OCI-LY3 (cell line): ENCODE results near the gene SPECC1L.

Experiments
- H2AFZ ChIP-seq: fragments of 200-600, 300-600 bp; shearing (Covaris generic); 2 replicates; pipeline ENCODE4 v1.6.0; 2014; ENCODE audit warnings: antibody characterized with exemption, low read depth, low read length
- H3K27ac ChIP-seq: fragments of 200-600, 300-600 bp; sonication (generic); 2 replicates; pipeline ENCODE4 v1.5.1; 2014; ENCODE audit warnings: mild to moderate bottlenecking, low read length, moderate library complexity, mixed read lengths
- H3K27me3 ChIP-seq: fragments of 200-600, 300-600 bp; sonication (generic); 2 replicates; pipeline ENCODE4 v1.6.1; 2014; ENCODE audit warnings: low read depth, low read length, mixed read lengths
- H3K36me3 ChIP-seq: fragments of 200-600, 300-600 bp; sonication (generic); replicated peaks from 2 replicates; pipeline ENCODE3; 2014; ENCODE audit warnings: low read depth, low read length, mixed read lengths
- H3K4me1 ChIP-seq: fragments of 300-600, 200-600 bp; sonication (generic); 2 replicates; pipeline ENCODE4 v1.6.1; 2014; ENCODE audit warnings: low read length, mixed read lengths
- H3K4me2 ChIP-seq: fragments of 200-600, 300-600 bp; sonication (generic); 2 replicates; pipeline ENCODE4 v1.6.1; 2014; ENCODE audit warnings: low read length, mixed read lengths
- H3K4me3 ChIP-seq: fragments of 300-600, 200-600 bp; sonication (generic); 2 replicates; pipeline ENCODE4 v1.5.1; 2014; ENCODE audit warnings: antibody characterized with exemption, mild to moderate bottlenecking, low read length, moderate library complexity
- H3K79me2 ChIP-seq: fragments of 300-600, 200-600 bp; shearing (Covaris generic); 2 replicates; pipeline ENCODE4 v1.6.1; 2014; ENCODE audit warnings: mild to moderate bottlenecking, low read length, mixed read lengths
- H3K9ac ChIP-seq: fragments of 300-600, 200-600 bp; shearing (Covaris generic); 2 replicates; pipeline ENCODE4 v1.6.0; 2014; ENCODE audit warnings: mild to moderate bottlenecking, low read length, moderate library complexity
- H3K9me3 ChIP-seq: fragments of 200-600, 300-600 bp; shearing (Covaris generic); 2 replicates; pipeline ENCODE4 v1.6.1; 2014; ENCODE audit warnings: low read length, mixed read lengths; ENCODE audit not compliant: insufficient read depth
- H4K20me1 ChIP-seq: fragments of 200-600, 300-600 bp; sonication (generic); 2 replicates; pipeline ENCODE4 v1.6.1; 2016; ENCODE audit warnings: low read length, mixed read lengths; ENCODE audit not compliant: insufficient read depth
- CTCF ChIP-seq: fragments of 200-600, 300-600 bp; sonication (generic); IDR thresholded peaks from 2 replicates; pipeline ENCODE4 v1.5.1; 2014; ENCODE audit warnings: antibody characterized with exemption, low read length, low read depth
- EZH2phosphoT487 ChIP-seq: fragments of 200-600 bp; shearing (Covaris generic); IDR thresholded peaks from 2 replicates; pipeline ENCODE4 v1.6.1; 2018; ENCODE audit warnings: antibody characterized with exemption, mixed run types, low read depth

Gene SPECC1L

GRCh38 chr22:24335496-24335895, 64.9 kb downstream of the SPECC1L start:
- H3K27ac ChIP-seq, result no peak overlapping the region
- no peak overlapping the region for H3K4me2 ChIP-seq
- TF ChIP-seq EZH2phosphoT487 (no peak), CTCF (no peak)
- H3K9me3 ChIP-seq, result no peaks in the 10 kb centered on the region
- H3K4me1 ChIP-seq, result peaks cover 15% of the 10 kb centered on the region
- no peaks in the 10 kb centered on the region for H4K20me1 ChIP-seq
- H2AFZ ChIP-seq, result no peak overlapping the region
- H3K9ac ChIP-seq, result no peak overlapping the region
- H3K79me2 ChIP-seq, result 0 out of 2 replicates have a peak, but pooled peaks cover 3% of the 10 kb centered on the region
- no peaks in the 10 kb centered on the region for H3K27me3 ChIP-seq
- H3K36me3 ChIP-seq, result peaks cover 41% of the 10 kb centered on the region
- H3K4me3 ChIP-seq, result no peak overlapping the region

- H4K20me1 ChIP-seq, result no peaks in the 10 kb centered on the region
- TF ChIP-seq EZH2phosphoT487 (no peak), CTCF (no peak)
- no peaks in the 10 kb centered on the region for H3K4me1 ChIP-seq
- H3K4me3 ChIP-seq, result no peak overlapping the region
- H3K9me3 ChIP-seq, result no peaks in the 10 kb centered on the region
- H3K36me3 ChIP-seq, result peaks cover 48% of the 10 kb centered on the region
- H3K4me2 ChIP-seq, result no peak overlapping the region
- no peak overlapping the region for H3K9ac ChIP-seq
- H3K79me2 ChIP-seq, result no peaks in the 10 kb centered on the region
- no peak overlapping the region for H2AFZ ChIP-seq
- H3K27ac ChIP-seq, result no peak overlapping the region
- H3K27me3 ChIP-seq, result no peaks in the 10 kb centered on the region
Measured at GRCh38 chr22:24337894-24338645, 67.4 kb downstream of the SPECC1L start.

GRCh38 chr22:24338726-24339451, 68.3 kb downstream of the SPECC1L start:
- Histone ChIP-seq H3K4me3 (no peak overlapping the region), H2AFZ (no peak overlapping the region), H3K9ac (no peak overlapping the region), H3K27me3 (no peaks in the 10 kb centered on the region), H3K79me2 (no peaks in the 10 kb centered on the region), H3K4me1 (no peaks in the 10 kb centered on the region), H4K20me1 (no peaks in the 10 kb centered on the region), H3K4me2 (no peak overlapping the region), H3K9me3 (no peaks in the 10 kb centered on the region), H3K27ac (no peak overlapping the region), H3K36me3 (peaks cover 47% of the 10 kb centered on the region)
- TF ChIP-seq CTCF, result no peak
- TF ChIP-seq EZH2phosphoT487, result no peak

DNA sequence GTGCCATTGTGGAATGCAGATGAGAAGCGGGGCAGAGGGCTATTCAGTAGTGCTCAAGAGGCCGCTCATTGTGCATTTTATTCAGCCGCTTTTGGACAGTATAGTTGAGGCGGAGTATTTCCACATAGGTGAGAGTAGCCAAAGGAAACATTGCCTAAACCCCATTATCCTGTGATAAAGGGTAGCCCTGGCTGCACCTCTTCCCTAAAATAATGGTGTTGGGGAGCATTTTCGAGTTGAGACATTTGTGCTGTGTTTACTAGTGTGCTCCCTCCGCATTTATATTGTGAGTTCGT, 68.8 kb downstream of the SPECC1L start:
- Histone ChIP-seq H3K4me1 (no peaks in the 10 kb centered on the region), H3K9ac (no peak overlapping the region), H3K27ac (no peak overlapping the region), H3K27me3 (no peaks in the 10 kb centered on the region), H3K79me2 (no peaks in the 10 kb centered on the region), H4K20me1 (no peaks in the 10 kb centered on the region), H3K4me2 (no peak overlapping the region), H3K36me3 (peaks cover 50% of the 10 kb centered on the region), H3K9me3 (no peaks in the 10 kb centered on the region), H2AFZ (no peak overlapping the region), H3K4me3 (no peak overlapping the region)
- TF ChIP-seq EZH2phosphoT487 (no peak), CTCF (no peak)
